ENCODE results near the gene MAP3K2.
"Not testable (repeated sequence)": the region's sequence is repeated elsewhere in the genome, so short reads cannot be mapped to it uniquely, and the experiment has no call there.

MAP3K2 gene

DNA sequence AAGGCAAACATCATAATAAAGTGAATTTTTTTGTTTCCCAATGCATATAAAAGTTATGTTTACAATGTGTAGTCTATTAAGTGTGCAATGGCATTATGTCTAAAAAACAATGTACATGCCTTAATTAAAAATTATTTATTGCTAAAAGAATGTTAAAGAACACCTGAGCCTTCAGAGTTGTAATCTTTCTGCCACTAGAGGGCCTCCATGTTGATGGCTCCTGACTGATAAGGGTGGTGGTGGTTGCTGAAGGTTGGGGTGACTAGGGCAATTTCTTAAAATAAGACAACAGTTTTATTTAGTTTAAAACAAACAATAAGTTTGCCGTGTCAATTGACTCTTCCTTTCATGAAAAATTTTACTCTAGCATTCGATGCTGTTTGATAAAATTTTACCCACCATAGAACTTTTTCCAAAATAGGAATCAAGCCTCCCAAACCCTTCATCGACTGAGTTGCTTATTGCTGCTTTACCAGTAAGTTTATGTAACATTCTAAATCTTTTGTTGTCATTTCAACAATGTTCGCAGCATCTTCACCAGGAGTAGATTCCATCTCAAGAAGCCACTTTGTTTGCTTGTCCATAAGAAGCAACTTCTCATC lies 32.3 kb downstream of the MAP3K2 start:
- no peak for DNase-seq (ENCODE audit: low read depth in 2 of 3, low spot score in 2 of 3)

GRCh38 chr2:127353873-127354676 lies 33.7 kb downstream of the MAP3K2 start:
- not testable (repeated sequence) for DNase-seq (ENCODE audit: low read depth in 2 of 3, low spot score in 2 of 3)

- not testable (repeated sequence) for DNase-seq (ENCODE audit: low read depth in 2 of 3, low spot score in 2 of 3)
These were observed 34.6 kb downstream of the MAP3K2 start for GRCh38 chr2:127353223-127353622.

DNA sequence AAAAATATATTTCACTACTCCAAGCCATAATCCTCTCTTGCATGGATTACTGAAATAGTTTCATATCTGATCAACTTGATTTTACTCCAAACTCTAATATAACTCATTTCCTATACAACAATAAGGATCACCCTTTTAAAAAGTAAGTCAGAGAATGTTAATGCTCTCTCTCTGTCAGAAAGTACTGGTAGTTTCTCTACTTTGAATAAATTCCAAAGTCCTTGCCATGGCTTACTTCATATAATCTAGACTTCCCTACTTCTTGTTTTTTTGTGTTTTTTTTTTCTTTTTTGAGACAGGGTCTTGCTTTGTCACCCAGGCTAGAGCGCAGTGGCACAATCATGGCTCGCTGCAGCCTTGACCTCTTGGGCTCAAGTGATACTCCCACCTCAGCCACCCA lies 36.2 kb downstream of the MAP3K2 start:
- DNase-seq (ENCODE audit: low read depth in 2 of 3, low spot score in 2 of 3) = no peak

GRCh38 chr2:127348426-127349000 lies 39.3 kb downstream of the MAP3K2 start:
- DNase-seq (ENCODE audit: low read depth in 2 of 3, low spot score in 2 of 3) = no peak

GRCh38 chr2:127347734-127348392 lies 39.9 kb downstream of the MAP3K2 start:
- DNase-seq (ENCODE audit: low read depth in 2 of 3, low spot score in 2 of 3) = no peak

DNA sequence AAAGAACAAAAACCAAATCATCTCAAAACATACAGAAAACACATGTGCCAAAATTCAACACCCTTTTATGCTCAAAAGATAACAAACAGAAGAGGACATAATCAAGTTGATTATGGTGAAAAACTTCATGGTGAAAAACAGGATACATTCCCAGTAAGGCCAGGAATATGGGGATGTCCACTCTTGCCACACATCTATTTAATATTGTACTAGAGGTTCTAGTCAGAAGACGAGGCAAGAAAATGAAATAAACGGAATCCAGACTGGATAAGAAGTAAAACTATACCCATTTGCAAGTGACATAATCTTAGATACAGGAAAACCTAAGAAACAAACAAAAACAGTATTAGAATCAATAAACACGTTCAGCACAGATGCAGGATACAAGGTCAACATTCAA lies 40.8 kb downstream of the MAP3K2 start:
- DNase-seq (ENCODE audit: low read depth in 2 of 3, low spot score in 2 of 3) = no peak

DNA sequence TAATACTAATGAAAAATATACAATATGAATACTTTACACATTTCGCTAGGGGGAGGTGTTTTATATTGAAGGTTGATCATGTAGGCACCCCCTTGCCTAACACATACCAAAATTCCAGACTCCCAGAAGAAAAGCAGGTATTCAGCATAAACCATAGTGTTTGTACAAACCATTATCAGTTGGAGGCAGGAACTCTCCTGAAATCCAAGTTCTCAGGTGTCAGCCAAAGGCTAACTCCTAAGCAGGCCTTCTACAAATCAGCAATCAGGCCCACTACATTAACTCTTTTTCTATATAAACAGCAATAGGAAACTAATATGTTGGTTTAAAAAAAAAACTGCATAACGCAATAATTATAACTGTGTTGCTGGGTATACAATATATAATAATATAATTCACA lies 44.5 kb downstream of the MAP3K2 start:
- DNase-seq (ENCODE audit: low read depth in 2 of 3, low spot score in 2 of 3) = no peak

DNA sequence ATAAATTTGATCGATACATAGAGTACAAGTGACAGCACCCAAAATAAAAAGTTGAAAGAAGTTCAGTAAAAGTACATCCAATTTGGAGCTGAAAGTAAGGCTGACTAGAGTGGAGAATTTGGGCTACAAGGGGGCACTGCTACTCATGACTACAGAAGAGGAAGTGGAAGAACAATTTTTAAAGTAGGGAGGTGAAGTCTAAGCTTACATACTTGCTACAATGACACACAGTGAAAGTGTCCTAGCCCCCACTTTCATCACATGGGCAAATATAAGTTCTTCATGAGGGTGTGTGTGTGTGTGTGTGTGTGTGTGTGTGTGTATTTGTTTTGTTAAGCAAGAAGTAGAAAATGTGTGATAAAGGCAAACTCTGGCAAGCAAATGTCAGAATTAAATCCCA lies 45.7 kb downstream of the MAP3K2 start:
- no peak for DNase-seq (ENCODE audit: low read depth in 2 of 3, low spot score in 2 of 3)

GRCh38 chr2:127332335-127332734 lies 55.4 kb downstream of the MAP3K2 start:
- no peak for DNase-seq (ENCODE audit: low read depth in 2 of 3, low spot score in 2 of 3)

GRCh38 chr2:127330753-127331152 lies 57.0 kb downstream of the MAP3K2 start:
- DNase-seq (ENCODE audit: low read depth in 2 of 3, low spot score in 2 of 3) = no peak

- no peak for DNase-seq (ENCODE audit: low read depth in 2 of 3, low spot score in 2 of 3)
These were observed 61.4 kb downstream of the MAP3K2 start for GRCh38 chr2:127326289-127326945.

DNA sequence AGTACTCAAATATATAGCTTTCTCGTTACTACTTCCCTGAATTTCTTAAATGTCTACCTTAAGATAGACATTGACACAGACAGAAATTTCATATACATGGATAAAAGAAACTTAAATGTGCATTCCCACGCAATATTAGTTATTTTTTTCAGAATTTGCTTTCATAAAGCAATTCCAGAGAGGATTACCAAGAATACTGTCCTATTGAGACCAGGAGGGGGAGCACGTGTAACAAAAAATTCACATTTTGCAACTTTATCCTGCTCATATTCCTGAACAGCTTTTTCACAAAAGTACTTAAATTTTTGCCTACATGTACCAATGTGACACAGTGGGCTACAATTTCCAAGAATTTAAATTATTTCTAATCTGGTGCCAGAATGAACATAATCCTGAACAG lies 63.1 kb downstream of the MAP3K2 start:
- no peak for DNase-seq (ENCODE audit: low read depth in 2 of 3, low spot score in 2 of 3)

DNA sequence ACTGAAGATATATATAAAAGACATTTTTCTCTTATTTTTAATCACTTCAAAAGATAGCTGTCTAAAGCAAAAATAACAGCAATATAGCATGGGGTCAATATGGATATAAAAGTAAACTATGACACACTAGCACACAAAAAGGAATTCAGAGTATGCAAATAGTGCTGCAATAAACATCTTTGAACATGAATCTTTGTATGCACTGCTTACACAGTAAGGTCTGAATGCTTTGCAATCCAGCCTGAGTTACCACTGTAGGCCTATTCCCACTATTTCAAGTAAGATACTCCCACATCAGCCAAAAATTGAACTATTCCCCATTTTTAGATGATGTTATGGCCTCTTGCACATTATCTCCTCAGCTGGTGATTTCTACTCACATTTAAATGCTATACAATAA lies 66.5 kb downstream of the MAP3K2 start:
- no peak for DNase-seq (ENCODE audit: low read depth in 2 of 3, low spot score in 2 of 3)

GRCh38 chr2:127320586-127321275 lies 67.0 kb downstream of the MAP3K2 start:
- no peak for DNase-seq (ENCODE audit: low read depth in 2 of 3, low spot score in 2 of 3)

DNA sequence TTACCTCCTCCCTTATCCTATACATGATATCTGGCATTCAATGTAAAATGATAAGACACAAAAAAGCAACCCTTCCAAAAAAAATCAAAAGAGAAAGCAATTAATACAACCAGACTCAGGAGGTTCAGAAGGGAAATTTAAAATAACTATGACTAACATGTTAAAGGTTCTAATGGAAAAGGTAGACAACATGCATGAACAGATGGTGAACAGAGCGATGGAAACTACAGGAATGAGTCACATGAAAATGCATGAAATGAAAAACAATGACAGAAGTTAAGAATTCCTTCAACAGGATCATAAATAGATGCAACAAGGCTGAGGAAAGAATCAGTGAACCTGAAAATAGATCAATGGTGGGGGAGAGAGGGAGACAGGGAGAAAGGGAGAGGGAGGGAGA lies 67.7 kb downstream of the MAP3K2 start:
- no peak for DNase-seq (ENCODE audit: low read depth in 2 of 3, low spot score in 2 of 3)

DNA sequence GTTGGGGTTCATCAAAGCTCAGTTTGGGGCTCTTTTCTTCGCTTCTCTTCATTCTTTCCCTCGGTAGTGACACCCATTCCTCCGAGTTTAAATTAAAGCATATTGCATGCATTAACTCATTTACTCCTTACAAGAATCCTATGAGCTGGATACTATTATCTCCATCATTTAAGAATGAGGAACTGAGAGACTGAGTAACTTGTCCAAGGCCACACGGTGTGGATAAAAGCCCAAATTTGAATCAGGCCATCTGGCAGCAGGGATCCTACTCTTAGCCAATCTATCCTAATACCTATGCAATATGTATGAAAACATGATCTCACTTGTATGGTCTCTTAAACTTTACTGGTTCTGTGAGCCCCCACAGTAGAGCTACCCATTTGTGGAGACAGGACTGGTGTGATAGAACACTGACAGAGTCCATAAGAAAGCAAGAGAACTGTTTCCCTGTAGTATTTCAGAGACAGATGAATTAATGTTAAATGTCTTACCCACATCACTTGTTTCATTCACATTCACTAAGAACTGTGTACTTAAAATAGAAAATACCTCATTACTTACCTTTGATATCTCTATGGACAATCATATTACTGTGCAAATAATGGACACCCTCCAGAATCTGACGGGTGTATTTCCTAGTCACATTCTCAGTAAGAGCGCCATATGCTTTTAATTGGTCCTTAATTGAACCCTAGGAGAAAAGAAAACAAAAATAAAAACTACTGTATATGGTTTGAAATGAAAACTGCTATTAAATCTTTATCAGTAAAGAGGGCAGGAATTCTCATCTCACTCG lies 73.4 kb downstream of the MAP3K2 start:
- no peak for DNase-seq (ENCODE audit: low read depth in 2 of 3, low spot score in 2 of 3)

DNA sequence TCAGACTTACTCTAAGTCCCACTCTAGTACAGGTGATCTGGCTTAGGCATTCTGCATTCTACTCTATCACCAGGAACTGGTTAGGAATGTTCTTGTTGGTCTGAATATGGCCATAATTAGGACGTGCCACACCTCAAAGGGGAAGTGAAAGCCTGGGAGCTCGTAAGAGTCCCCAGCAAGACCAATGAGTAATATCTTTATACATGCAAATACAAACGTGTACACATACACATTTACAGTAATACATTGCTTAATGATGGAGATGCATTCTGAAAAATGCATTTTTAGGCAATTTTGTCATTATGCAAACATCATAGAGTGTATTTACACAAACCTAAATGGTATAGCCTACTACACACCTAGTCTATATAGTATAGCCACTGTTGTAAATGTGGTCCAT lies 74.4 kb downstream of the MAP3K2 start:
- no peak for DNase-seq (ENCODE audit: low read depth in 2 of 3, low spot score in 2 of 3)

GRCh38 chr2:127310980-127311379 lies 76.8 kb downstream of the MAP3K2 start:
- no peak for DNase-seq (ENCODE audit: low read depth in 2 of 3, low spot score in 2 of 3)

GRCh38 chr2:127309468-127309867 lies 78.3 kb downstream of the MAP3K2 start:
- DNase-seq (ENCODE audit: low read depth in 2 of 3, low spot score in 2 of 3) = no peak

All from activated CD8-positive, alpha-beta memory T cell treated with anti-CD3 and anti-CD28 coated beads for 48 hours (primary cell).